GM18511 (cell line): ENCODE results near the gene PRODH2.

ENCODE experiments used
- ATAC-seq: cut with Tn5 transposase; IDR thresholded peaks from one replicate; pipeline ENCODE4 v1.9.1; 2021; ENCODE audit warnings: mild to moderate bottlenecking, moderate library complexity; ENCODE audit not compliant: unreplicated experiment

Gene PRODH2

DNA sequence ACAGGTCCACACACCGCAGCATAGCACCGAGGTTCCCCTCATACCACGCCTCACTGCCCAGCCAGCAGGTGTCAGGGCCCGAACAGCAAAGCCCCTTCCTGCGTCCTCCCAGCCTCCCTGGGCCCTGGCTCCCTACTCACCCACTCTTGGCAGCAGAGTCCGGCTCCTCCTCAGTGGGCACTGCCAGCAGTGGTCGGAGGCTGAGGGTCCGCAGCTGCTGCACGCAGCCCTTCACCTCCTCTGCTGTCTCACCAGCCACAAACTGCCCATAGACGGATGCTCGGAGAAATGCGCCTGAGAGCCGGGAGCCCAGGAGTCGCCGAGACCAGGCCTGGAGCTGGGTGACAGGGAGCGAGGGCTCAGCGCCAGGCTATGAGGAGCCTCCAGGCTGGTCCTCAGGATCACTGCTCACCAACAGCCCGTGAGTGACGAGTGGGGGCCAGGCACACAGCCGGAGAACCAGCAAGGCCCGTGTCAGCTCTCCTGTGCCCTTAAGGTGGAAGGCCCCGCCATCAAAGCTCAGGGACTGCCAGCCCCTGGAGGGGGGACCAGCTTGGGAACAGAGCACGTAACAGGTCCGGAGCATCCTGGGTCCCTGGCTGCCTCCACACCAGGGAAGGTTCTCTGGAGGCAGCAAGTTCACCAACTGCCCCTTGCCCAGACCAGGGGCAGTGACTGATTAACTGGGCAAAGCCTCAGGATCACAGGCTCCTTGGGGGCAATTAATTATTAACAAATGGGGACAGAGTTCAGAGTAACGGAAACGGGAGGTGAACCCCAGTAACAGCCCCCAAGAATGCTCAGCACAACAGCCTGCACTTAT, at the start of gene PRODH2:
Gene PRODH2 (minus strand): TSS at position 626 of the 823 bp plus-strand sequence. CDS start 40 bp downstream, at position 586.
- ATAC-seq, result no peak

DNA sequence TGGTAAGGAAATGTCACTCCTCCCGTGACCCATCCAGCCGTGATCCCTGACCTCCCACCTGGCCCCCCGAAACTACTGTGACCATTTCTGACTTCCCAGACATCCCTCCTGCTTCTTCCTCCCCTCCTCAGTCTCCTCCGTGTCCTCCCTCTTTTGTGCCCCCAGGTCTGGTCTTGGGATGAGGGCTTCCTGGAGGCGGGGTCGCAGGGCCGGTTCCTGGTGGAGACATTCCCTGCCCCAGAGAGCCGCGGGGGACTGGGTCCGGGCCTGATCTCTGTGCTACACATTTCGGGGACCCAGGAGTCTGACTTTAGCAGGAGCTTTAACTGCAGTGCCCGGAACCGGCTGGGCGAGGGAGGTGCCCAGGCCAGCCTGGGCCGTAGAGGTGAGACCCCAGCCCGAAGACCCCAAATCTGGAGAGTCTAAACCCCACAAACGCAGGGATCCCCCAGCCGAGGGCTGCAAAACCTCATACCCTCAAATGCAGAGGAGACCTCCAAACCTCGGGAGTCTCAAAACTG, 49.1 kb upstream of the PRODH2 start:
- no peak for ATAC-seq

DNA sequence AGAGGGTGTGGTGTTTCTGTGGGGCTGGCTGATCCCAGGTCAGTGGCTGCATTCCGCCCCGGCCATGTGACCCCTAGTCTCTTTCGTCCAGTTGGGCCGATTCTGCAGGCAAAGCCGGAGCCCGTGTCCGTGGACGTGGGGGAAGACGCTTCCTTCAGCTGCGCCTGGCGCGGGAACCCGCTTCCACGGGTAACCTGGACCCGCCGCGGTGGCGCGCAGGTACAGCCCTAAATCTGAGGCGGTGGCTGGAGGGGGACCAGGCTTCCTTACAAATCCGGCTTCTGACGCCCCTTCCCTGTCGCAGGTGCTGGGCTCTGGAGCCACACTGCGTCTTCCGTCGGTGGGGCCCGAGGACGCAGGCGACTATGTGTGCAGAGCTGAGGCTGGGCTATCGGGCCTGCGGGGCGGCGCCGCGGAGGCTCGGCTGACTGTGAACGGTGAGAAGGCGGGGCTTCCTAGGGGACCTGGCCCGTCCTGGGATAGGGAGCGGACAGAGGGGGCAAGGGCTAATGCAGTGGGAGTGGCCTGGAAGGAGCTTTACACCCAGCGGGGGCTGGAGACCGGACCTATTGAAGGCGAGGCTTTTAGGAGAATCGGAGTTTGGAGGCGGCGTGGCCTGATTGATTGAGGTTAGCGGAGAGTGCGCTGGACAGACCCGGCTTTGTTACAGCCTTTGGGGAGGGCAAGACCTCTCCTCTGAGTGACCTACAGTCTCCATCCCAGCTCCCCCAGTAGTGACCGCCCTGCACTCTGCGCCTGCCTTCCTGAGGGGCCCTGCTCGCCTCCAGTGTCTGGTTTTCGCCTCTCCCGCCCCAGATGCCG, 48.4 kb upstream of the PRODH2 start:
- ATAC-seq, result no peak

- no peak for ATAC-seq
Measured at GRCh38 chr19:35860436-35860817, 47.8 kb upstream of the PRODH2 start.

DNA sequence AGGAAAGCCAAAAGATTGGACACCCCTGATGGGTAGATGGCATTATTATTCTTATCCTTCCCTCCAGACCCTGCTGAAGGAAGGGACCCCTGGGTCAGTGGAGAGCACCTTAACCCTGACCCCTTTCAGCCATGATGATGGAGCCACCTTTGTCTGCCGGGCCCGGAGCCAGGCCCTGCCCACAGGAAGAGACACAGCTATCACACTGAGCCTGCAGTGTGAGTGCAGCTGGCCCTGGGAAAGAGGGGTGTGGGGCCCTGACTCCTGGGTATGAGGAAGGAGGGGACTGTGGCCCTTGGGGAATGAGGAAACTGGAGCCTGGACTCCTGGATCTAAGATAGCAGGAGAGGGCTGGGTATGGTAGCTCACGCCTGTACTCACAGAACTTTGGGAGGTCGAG, 46.8 kb upstream of the PRODH2 start:
- no peak for ATAC-seq

DNA sequence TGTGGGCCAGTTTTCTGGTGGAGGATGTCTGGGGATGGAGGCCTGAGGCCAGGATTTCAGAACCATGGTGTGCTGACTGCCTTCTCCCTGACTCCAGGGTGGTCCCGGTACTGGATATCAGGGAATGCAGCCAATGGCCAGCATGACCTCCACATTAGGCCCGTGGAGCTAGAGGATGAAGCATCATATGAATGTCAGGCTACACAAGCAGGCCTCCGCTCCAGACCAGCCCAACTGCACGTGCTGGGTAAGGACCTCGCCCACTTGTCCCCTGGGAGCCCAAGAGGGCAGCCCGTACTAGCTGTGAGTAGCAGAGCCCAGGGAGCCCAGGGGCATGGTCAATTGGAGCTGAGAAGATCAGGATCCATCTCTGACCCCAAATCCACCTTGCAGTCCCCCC, 45.7 kb upstream of the PRODH2 start:
- no peak for ATAC-seq

GRCh38 chr19:35856546-35857149, 44.0 kb upstream of the PRODH2 start, which contains the start of gene KIRREL2:
TSS of gene KIRREL2 (plus strand) at chr19:35856911. CDS start at chr19:35857120, 209 bp downstream.
- no peak for ATAC-seq

DNA sequence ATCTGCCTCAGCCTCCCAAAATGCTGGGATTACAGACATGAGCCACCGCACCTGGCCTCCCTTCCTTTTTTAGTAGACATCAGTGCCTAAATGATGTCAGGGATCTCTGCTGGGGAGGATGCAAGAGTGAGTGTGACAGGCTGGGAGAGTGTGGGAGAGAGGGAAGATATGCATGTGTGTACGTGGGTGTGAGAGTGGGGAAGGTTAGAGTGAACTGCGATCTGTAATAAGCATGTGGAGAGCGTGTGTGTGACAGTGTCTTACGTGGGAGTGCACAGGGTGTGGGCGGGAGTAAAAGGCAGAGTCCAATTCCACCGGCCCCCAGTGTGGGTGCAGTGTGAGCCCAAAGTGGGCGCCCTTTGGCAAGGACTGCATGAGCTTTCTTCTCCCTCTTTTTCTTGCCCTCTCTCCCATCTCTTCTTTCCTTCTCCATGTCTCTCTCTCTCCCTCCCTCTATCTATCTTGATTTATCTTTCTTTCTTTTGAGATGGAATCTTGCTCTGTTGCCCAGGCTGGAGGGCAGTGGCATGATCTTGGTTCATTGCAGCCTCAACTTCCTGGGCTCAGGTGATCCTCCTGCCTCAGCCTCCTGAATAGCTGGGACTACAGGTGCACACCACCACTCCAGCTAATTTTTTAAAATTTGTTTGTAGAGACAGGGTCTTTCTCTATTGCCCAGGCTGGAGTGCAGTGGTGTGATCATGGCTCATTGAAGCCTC, 40.6 kb upstream of the PRODH2 start:
- no peak for ATAC-seq

GRCh38 chr19:35852029-35852780, 39.6 kb upstream of the PRODH2 start, which contains the start of gene NPHS1:
TSS of gene NPHS1 (minus strand) at chr19:35852504. CDS start at chr19:35851837, 667 bp downstream.
- no peak for ATAC-seq

- ATAC-seq, result no peak
Measured at GRCh38 chr19:35851213-35852028, 38.8 kb upstream of the PRODH2 start.

GRCh38 chr19:35848919-35849505, 36.4 kb upstream of the PRODH2 start:
- no peak for ATAC-seq

DNA sequence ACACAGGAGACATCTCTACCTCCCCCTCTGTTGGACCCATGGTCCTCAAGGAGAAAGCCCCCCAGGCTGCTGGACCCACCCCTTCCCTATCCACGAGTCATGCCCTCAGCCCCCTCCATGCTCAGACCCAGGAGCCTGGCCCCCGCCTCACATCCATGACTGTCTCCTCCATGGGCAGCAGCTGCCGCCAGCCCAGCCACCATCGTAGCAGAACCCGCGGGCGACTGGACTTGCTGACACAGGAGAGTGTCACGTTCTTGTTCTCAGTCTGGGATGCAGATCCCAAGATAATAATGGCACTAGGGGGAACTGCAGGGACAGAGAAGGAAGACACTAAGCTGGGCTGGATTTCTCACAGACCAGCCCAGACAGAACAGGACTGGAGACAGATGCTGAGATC, 35.8 kb upstream of the PRODH2 start:
- no peak for ATAC-seq

GRCh38 chr19:35847911-35848310, 35.3 kb upstream of the PRODH2 start:
- no peak for ATAC-seq

GRCh38 chr19:35846038-35846668, 33.5 kb upstream of the PRODH2 start:
- ATAC-seq, result no peak

DNA sequence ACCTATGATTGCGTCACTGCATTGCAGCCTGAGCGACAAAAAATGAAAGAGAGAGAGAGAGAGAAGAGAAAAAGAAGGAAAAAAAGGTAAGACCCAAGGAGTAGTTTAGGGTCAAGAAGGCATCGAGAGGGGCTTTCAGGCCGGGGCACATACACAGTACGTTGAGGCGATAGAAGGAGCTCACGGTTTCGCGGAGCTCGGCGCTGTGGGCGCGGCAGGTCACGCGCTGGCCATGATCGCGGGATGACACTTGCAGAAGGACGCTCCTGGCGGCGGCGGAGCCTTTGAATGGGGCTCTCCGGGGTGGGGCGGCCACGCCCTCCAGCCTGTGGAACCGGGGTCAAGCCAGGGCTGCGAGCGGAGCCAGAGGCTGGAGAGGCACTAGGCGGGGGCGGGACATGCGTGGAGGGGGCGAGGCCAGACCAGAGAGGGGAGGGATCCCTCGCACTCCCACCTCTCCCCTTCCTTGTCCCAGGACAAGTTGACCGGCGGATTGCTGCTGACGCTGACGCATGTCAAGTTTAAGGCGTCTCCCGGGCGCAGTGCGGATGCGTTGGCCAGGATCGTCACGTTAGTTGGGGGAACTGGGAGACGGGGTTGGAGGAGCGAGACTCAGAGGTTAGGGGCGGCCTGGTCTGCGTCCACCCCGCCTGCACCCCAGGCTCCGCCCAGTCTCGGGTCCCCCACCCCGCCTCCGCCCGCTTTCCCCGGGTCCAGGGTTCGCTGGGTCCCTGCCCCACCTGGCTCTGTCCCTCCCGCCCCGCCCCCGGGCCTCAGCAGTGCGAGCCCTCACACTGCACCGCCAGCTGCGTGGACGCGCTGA, 32.8 kb upstream of the PRODH2 start:
- ATAC-seq, result no peak

DNA sequence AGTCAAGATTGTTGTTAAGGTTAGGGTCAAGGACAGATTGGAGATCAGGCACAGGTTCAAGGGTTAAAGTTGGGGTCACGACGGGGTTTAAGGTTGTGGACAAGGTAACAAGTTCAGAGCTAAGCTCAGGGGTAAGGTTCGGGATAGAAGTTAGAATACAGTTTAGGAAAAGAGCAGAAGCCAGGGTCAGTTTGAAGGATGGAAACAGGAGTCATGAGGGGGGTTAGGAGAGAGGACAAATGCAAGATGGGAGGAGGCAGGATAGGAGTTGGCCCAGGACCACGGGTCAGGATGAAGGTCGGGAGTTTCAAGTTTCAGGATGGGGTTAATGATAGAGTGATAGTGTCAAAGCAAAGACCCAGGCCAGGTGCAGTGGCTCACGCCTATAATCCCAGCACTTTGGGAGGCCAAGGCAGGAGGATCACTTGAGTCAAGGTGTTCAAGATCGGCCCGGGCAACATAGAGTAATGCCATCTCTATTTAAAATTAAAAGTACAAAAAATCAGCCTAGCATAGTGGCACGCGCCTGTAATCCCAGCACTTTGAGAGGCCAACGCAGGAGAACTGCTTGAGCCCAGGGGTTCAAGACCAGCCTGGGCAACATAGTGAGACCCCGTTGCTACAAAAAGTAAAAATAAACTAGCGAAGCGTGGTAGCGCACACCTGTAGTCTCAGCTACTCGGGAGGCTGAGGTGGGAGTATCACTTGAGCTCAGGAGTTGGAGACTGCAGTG, 32.0 kb upstream of the PRODH2 start:
- ATAC-seq, result no peak
